ENCODE data around the gene SLC16A4. TPM values are rescaled to one million over a fixed set of nuclear protein-coding genes. Genes with fewer than 3 reads are reported as not detected.

The SLC16A4 gene
- total and polyA plus RNA-seq, 2 of the 8 experiments (the other 6 are each of a cell fraction or from before 2014, with no cell fraction given) = 0.30 to 0.43 TPM

- TF ChIP-seq RFX5 (IDR thresholded peaks at IDR 0.05; ENCODE audit: borderline replicate concordance, low read depth, low read length) (no peak), FOSL1 (IDR thresholded peaks at IDR 0.05; ENCODE audit: insufficient read depth, low read depth, low read length) (no peak)
These were observed 30.4 kb downstream of the SLC16A4 start (continued) for GRCh38 chr1:110360431-110360830.

Data from H1 (cell line).